Measurements from ENCODE around the gene ENPP3. TPM values are rescaled to one million over a fixed set of nuclear protein-coding genes. Genes with fewer than 3 reads are reported as not detected.

ENPP3 gene
- total and polyA plus RNA-seq, 9 of the 15 experiments (the other 6 are each of a cell fraction or from before 2014, with no cell fraction given), result 14.0 to 32.8 (median 21.6) TPM

- TF ChIP-seq MTA2 (IDR thresholded peaks at IDR 0.05; ENCODE audit: low read depth) (no peak), CEBPB (tag; IDR thresholded peaks at IDR 0.05) (peak; percentile 64), NCOA1 (IDR thresholded peaks at IDR 0.05; ENCODE audit: low read depth) (no peak), CEBPG (CRISPR knock-in tag; IDR thresholded peaks at IDR 0.05) (no peak), CEBPG (tag; conservative IDR thresholded peaks at IDR 0.05 in 1 of 2, IDR thresholded peaks at IDR 0.05 in 1 of 2) (peak; percentile 37 to 75; a peak in 2 of 4 replicates)
- no peaks in the 10 kb centered on the region for H3K4me1 ChIP-seq (replicated peaks in 1 of 2; ENCODE audit: control insufficient read depth in 2 of 2, insufficient read depth in 2 of 2, low read length in 2 of 2)
- H3K4me2 ChIP-seq (ENCODE audit: insufficient read depth, low read length), result no peak overlapping the region
- in situ Hi-C loops (cut with MboI), result no loop called here
- ChIA-PET POLR2A (no interaction called here), CTCF (ENCODE audit: low intra/inter-chr PET ratio) (no interaction called here)
- no peaks in the 10 kb centered on the region for H3K9me1 ChIP-seq (ENCODE audit: control insufficient read depth, insufficient read depth, low read length)
- H3K79me2 ChIP-seq (ENCODE audit: control insufficient read depth, insufficient read depth, low read length), result no peaks in the 10 kb centered on the region
- intact Hi-C loops (cut with micrococcal nuclease), result no loop called here
- no peaks in the 10 kb centered on the region for H3K27me3 ChIP-seq (ENCODE audit: control insufficient read depth in 2 of 2, insufficient read depth in 2 of 2, low read length in 2 of 2)
- no peak overlapping the region for H3K9ac ChIP-seq (ENCODE audit: insufficient read depth in 1 of 2, low read depth in 2 of 2, low read length in 2 of 2)
- H3K9me3 ChIP-seq (replicated peaks; ENCODE audit: control insufficient read depth, insufficient read depth, low read depth, low read length), result no peaks in the 10 kb centered on the region
- peaks cover 38% of the 10 kb centered on the region; the same call in 2 of the 3 replicates for H3K36me3 ChIP-seq (ENCODE audit: control insufficient read depth, insufficient read depth, low read length)
- DNase-seq (ENCODE audit: extremely low read depth in 1 of 4, low spot score in 3 of 4) (no peak), FAIRE-seq (no peak), ATAC-seq (no peak)
- no TSS peak for BruUV-seq (replicated peaks)
- no peak overlapping the region for H3K4me3 ChIP-seq
- H4K20me1 ChIP-seq (replicated peaks; ENCODE audit: control insufficient read depth, insufficient read depth, low read length), result no peaks in the 10 kb centered on the region
- H2AFZ ChIP-seq (ENCODE audit: low read depth, low read length), result no peak overlapping the region
- H3K27ac ChIP-seq (ENCODE audit: extremely low read depth, low read depth, low read length), result no peak overlapping the region
Observed at GRCh38 chr6:131681585-131681984, 44.5 kb downstream of the ENPP3 start.

DNA sequence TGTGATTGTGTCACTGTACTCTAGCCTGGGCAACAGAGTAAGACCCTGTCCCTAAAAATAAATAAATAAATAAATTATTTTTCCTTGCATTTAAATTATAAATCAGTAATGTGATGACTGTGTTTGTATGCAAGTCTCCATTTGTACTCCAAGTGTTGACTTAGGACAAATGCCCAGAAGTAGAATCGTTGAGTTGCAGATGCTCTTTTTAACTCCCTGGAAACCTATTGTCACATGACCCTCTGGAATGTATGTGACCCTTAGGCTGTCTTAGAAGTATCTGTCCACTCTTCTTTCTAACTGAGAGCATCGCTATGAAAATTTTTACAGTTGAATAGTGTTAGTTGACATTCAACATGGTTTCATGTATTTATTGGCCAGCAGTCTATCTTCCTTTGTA, 45.3 kb downstream of the ENPP3 start:
- no peak overlapping the region for H3K4me3 ChIP-seq
- no peak overlapping the region for H3K27ac ChIP-seq (ENCODE audit: extremely low read depth, low read depth, low read length)
- no peaks in the 10 kb centered on the region for H3K9me3 ChIP-seq (replicated peaks; ENCODE audit: control insufficient read depth, insufficient read depth, low read depth, low read length)
- no peak overlapping the region for H2AFZ ChIP-seq (ENCODE audit: low read depth, low read length)
- TF ChIP-seq TFE3 (CRISPR knock-in tag; IDR thresholded peaks at IDR 0.05) (peak; percentile 36; the same call in 1 of the 2 replicates), SUPT5H (IDR thresholded peaks at IDR 0.05) (no peak)
- no peak for ATAC-seq
- WGBS (ENCODE audit: insufficient coverage, low coverage, missing lambda C conversion rate), result 73% methylated on average over 2 of the region's 2 CpGs
- no TSS peak for BruUV-seq (replicated peaks)
- no peaks in the 10 kb centered on the region for H3K4me1 ChIP-seq (replicated peaks in 1 of 2; ENCODE audit: control insufficient read depth in 2 of 2, insufficient read depth in 2 of 2, low read length in 2 of 2)
- no peak for DNase-seq (ENCODE audit: extremely low read depth in 1 of 4, low spot score in 3 of 4)
- ChIA-PET CTCF (ENCODE audit: low intra/inter-chr PET ratio) (no interaction called here), POLR2A (no interaction called here)
- H3K9me1 ChIP-seq (ENCODE audit: control insufficient read depth, insufficient read depth, low read length), result no peaks in the 10 kb centered on the region
- in situ Hi-C loops (cut with MboI) (no loop called here), intact Hi-C loops (cut with micrococcal nuclease) (no loop called here)
- no peaks in the 10 kb centered on the region for H3K27me3 ChIP-seq (ENCODE audit: control insufficient read depth in 2 of 2, insufficient read depth in 2 of 2, low read length in 2 of 2)
- no peak for FAIRE-seq
- no peaks in the 10 kb centered on the region for H4K20me1 ChIP-seq (replicated peaks; ENCODE audit: control insufficient read depth, insufficient read depth, low read length)
- H3K36me3 ChIP-seq (ENCODE audit: control insufficient read depth, insufficient read depth, low read length), result peaks cover 33% of the 10 kb centered on the region; the same call in 2 of the 3 replicates
- H3K79me2 ChIP-seq (ENCODE audit: control insufficient read depth, insufficient read depth, low read length), result no peaks in the 10 kb centered on the region
- no peak overlapping the region for H3K9ac ChIP-seq (ENCODE audit: insufficient read depth in 1 of 2, low read depth in 2 of 2, low read length in 2 of 2)
- no peak overlapping the region for H3K4me2 ChIP-seq (ENCODE audit: insufficient read depth, low read length)
